Suppressor macrophage treated with lipopolysaccharide for 1 hour (primary cell): Measurements from ENCODE around the gene BRD9.
"Not testable (repeated sequence)": the region's sequence is repeated elsewhere in the genome, so short reads cannot be mapped to it uniquely, and the experiment has no call there.

Experiments
- DNase-seq, 3 donors: peaks; one replicate each; pipeline ENCODE4 v3.0.0-alpha.2; 2020 to 2022

The BRD9 gene

GRCh38 chr5:843926-844325, 48.7 kb downstream of the BRD9 start:
- not testable (repeated sequence) for DNase-seq

- not testable (repeated sequence) for DNase-seq
Measured at GRCh38 chr5:843371-843770, 49.2 kb downstream of the BRD9 start.

DNA sequence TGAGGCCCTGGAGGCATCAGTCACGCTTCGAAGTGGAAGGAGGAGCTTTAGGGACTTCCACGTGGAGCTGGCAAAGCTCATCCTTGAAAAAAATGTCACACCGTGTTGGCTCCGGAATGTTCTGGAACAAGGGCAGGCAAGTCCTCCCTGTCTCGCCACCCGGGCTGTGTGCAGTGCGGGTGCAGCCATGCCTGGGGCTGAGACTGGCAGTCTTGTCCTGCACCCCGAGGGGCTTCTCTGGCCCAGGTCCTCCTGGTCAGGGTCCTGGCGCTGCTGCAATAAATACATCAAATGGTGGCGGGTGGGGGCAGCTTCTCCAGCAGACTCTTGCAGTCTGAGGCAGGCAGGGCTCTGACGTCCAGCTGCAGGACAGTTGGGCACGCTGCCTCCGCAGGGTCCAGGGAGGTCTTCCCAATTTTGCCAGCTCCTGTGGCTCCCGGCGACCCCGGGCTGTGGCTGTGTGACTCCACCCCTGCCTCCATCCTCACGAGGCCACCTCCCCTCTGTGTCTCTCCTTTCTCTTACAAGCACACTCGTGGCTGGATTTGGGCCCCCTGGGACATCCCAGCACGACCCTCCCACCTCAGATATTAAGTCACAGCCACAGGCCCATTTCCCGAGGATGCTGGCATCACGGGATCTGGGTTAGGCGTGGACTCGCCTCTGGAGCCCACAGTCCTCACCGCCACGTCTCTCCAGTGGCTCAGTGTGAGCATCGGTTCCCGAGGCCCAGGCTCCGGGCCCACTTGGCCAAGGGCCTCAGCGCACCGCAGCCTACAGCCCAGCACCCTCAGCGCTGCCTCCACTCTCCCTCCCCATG, 50.0 kb downstream of the BRD9 start:
- DNase-seq, result not testable (repeated sequence)

- DNase-seq, result not testable (repeated sequence)
Measured at GRCh38 chr5:841531-842401, 50.8 kb downstream of the BRD9 start.

DNA sequence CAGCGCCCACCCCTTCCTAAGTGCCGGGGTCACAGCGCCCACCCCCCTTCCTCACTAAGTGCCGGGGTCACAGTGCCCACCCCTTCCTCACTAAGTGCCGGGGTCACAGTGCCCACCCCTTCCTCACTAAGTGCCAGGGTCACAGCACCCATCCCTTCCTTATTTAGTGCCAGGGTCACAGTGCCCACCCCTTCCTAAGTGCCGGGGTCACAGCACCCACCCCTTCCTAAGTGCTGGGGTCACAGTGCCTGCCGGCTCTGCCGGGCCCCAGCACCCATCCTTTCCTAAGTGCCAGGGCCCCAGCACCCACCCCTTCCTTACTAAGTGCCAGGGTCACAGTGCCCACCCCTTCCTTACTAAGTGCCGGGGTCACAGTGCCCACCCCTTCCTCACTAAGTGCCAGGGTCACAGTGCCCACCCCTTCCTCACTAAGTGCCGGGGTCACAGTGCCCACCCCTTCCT, 51.6 kb downstream of the BRD9 start:
- not testable (repeated sequence) for DNase-seq

GRCh38 chr5:840118-840973, 52.3 kb downstream of the BRD9 start:
- not testable (repeated sequence) for DNase-seq

- DNase-seq, result not testable (repeated sequence)
Measured at GRCh38 chr5:838431-838851, 54.2 kb downstream of the BRD9 start.

- not testable (repeated sequence) for DNase-seq
Measured at GRCh38 chr5:837621-838121, 54.9 kb downstream of the BRD9 start.

GRCh38 chr5:835933-836612, 56.5 kb downstream of the BRD9 start:
- DNase-seq, result not testable (repeated sequence)

GRCh38 chr5:834013-834412, 58.6 kb downstream of the BRD9 start:
- not testable (repeated sequence) for DNase-seq

GRCh38 chr5:828194-828593, 64.4 kb downstream of the BRD9 start:
- DNase-seq, result not testable (repeated sequence)

DNA sequence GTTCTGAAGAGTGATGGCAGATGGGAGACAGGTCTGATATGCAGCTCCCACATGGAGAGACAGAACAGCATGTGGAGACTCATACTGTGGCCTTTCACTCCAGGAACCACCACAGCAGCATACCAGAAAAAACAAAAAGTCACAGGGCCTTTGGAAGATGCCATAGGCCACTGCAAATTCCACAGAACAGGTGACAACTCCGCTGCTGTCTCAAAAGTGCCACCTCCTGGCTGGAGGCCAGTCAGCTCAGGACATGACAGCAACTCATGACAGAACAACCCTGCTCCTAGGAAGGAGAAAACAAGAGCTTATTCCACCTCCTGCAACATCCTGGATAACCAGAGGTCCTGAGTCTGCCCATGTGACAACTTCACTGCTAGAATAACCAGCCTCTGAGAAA, 67.1 kb downstream of the BRD9 start:
- not testable (repeated sequence) for DNase-seq

DNA sequence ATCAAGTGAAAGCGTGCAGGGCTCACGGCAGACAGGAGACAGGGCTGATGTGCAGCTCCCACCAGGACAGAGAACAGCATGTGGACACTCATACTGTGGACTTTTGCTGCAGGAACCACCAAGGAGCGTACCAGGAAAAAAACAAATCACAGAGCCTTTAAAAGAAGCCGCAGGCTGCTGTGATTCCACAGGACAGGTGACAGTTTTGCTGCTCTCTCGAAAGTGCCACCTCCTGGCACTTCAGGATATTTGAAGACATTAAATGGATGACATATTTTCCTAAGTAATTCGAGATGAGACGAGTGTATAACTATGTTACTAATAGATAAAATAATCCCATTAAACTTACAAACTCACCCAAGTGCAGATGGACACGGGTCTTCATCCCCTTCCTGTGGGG, 71.1 kb downstream of the BRD9 start:
- no peak for DNase-seq

DNA sequence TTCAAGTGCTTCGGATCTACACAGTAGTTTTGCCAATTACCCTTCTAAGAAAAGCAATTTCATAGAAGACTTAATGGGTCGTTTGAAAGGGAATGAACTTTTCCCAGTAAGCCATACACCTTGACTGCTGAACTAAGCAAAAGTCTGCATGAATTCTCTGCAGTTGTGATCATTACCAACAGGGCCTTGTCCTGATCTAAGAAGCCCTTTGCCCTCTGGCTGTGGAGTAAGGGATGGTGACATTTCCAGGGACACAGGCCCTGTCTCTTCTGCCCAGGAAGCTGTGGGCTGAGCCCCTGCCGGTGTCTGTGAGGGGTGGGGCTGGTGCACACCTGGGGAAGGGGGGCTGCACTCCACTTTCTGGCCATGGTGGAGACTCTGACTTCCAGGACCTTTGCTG, 72.4 kb downstream of the BRD9 start:
- no peak for DNase-seq

- DNase-seq, result no peak
Measured at GRCh38 chr5:819078-819477, 73.5 kb downstream of the BRD9 start.

- no peak for DNase-seq
Measured at GRCh38 chr5:816176-816575, 76.4 kb downstream of the BRD9 start.

- no peak for DNase-seq
Measured at GRCh38 chr5:815449-815848, 77.2 kb downstream of the BRD9 start.
